Measurements from ENCODE around the gene BET1L.

DNA sequence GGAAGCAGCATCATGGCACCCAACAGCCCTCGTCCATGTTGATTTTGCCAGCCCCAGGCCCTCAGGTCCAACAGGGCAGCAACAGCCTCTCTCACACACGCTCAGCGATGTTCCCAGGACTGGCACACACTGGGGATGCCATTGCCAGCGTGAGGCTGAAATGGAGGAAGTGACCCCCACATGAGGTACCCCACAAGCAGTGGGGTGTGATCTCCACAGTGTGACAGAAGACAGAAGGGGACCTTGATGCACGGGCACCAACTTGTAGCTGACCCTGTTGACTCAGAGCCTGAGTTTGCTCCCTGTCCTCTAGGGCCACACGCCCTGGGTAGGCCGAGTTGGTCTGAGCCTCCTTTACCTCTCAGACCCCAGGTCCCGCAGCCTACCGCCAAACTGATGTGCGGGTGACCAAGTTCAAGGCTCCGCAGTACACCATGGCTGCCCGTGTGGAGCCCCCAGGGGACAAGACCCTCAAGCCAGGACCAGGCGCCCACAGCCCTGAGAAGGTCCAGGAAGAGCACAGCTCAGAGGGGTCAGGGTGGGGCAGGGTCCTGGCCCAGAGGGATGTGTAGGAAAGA is 8.1 kb downstream of the BET1L start:
- TF ChIP-seq, protein P1, sequence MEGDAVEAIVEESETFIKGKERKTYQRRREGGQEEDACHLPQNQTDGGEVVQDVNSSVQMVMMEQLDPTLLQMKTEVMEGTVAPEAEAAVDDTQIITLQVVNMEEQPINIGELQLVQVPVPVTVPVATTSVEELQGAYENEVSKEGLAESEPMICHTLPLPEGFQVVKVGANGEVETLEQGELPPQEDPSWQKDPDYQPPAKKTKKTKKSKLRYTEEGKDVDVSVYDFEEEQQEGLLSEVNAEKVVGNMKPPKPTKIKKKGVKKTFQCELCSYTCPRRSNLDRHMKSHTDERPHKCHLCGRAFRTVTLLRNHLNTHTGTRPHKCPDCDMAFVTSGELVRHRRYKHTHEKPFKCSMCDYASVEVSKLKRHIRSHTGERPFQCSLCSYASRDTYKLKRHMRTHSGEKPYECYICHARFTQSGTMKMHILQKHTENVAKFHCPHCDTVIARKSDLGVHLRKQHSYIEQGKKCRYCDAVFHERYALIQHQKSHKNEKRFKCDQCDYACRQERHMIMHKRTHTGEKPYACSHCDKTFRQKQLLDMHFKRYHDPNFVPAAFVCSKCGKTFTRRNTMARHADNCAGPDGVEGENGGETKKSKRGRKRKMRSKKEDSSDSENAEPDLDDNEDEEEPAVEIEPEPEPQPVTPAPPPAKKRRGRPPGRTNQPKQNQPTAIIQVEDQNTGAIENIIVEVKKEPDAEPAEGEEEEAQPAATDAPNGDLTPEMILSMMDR (conservative IDR thresholded peaks at IDR 0.05 in 1 of 2, IDR thresholded peaks at IDR 0.05 in 1 of 2; ENCODE audit: low read depth in 1 of 2, low read length in 2 of 2): no peak
- TF ChIP-seq EZH2 (IDR thresholded peaks at IDR 0.05; ENCODE audit: low read length, missing control alignments): no peak

Data from fibroblast of lung (primary cell).